Sigmoid colon (tissue), 4 donors: ENCODE measurements around the gene PPA2.

ENCODE experiments used
- EP300 ChIP-seq, 4 donors: sonication (generic); formaldehyde crosslinking; IDR thresholded peaks; one replicate each; pipeline ENCODE4 v1.6.1; 2017; ENCODE audit warnings: antibody characterized with exemption in 4 of 4
- POLR2A ChIP-seq, 2 donors: fragments of 450-650 bp; IDR thresholded peaks; one replicate each; pipeline ENCODE4 v1.6.1; 2016; ENCODE audit warnings: antibody characterized with exemption in 2 of 2, mild to moderate bottlenecking in 2 of 2, moderate library complexity in 2 of 2
- TF ChIP-seq, protein P1 (sequence below), 4 experiments: fragments of 450-650 bp in 3 of 4; fragments of 200-600 bp in 1 of 4; IDR thresholded peaks; one replicate each; pipeline ENCODE4 v1.5.1; 2016 to 2019; ENCODE audit warnings: antibody characterized with exemption in 4 of 4, mild to moderate bottlenecking in 3 of 4, moderate library complexity in 2 of 4

DNA sequence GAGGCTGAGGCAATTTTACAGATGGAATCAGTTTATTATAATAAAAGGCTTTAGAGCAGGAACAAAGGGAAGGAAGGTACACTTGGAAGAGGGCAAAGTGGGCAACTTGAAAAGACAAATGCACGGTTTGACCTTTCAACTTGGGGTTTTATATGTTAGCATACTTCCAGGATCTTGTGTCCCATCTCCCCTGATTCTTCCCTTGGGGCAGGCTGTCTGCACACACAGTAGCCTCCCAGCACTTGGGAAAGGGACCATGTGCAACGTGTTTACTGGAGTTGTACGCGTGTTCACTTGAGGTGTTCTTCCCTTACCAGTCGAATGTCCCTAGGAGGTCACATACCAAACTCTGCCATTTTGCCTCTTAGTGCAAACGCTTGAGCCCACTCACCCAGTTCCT lies 7.3 kb downstream of the PPA2 start:
- TF ChIP-seq EP300 (IDR thresholded peaks at IDR 0.05): no peak
- TF ChIP-seq, protein P1, sequence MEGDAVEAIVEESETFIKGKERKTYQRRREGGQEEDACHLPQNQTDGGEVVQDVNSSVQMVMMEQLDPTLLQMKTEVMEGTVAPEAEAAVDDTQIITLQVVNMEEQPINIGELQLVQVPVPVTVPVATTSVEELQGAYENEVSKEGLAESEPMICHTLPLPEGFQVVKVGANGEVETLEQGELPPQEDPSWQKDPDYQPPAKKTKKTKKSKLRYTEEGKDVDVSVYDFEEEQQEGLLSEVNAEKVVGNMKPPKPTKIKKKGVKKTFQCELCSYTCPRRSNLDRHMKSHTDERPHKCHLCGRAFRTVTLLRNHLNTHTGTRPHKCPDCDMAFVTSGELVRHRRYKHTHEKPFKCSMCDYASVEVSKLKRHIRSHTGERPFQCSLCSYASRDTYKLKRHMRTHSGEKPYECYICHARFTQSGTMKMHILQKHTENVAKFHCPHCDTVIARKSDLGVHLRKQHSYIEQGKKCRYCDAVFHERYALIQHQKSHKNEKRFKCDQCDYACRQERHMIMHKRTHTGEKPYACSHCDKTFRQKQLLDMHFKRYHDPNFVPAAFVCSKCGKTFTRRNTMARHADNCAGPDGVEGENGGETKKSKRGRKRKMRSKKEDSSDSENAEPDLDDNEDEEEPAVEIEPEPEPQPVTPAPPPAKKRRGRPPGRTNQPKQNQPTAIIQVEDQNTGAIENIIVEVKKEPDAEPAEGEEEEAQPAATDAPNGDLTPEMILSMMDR (IDR thresholded peaks at IDR 0.05): no peak
- no peak for TF ChIP-seq POLR2A (IDR thresholded peaks at IDR 0.05)
